DMS53 treated with DMSO at 0.1 percent for 48 hours (cell line): ENCODE measurements around the gene HOXC5.
A peak's percentile ranks its signal among the peaks of the same experiment; 100 is the strongest.

Experiments
- DNase-seq: peaks from one replicate; lab custom pipeline; 2025; ENCODE audit not compliant: unreplicated experiment; lab: John Stamatoyannopoulos, UW

HOXC5 gene

DNA sequence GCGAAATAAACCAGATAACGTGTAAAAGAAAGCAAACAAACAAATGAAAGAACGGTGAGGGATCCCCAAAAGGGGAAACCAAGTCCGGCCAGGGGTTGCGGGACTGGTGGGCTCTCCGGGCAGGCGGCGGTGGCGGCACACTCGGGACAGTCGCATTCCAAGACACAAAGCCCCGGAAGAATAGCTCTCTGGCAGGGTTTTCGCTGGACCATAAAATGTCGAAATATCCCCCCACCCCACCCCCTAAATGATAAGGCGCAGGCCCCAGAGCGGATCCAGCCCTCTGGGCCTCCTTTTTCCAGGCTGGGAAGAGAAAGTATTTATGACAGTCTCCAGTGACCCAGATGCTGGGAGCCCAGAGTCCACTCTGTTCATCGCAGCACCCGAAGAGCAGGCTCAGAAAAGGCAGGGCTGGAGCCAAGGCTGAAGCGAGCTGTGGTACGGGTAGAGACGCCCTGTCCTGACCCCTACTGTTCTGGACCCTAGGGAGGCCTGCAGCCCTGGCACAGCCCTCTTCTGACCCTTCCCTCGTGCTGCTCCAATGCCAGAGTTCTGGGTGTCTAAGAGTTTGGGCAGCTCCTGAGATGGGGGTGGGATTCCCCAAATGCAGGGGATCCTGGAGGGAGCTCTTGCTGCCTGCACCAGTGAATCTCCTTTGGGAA, 26.2 kb upstream of the HOXC5 start:
- no peak for DNase-seq

- DNase-seq: no peak
These were observed 25.2 kb upstream of the HOXC5 start for GRCh38 chr12:54007538-54008259.

DNA sequence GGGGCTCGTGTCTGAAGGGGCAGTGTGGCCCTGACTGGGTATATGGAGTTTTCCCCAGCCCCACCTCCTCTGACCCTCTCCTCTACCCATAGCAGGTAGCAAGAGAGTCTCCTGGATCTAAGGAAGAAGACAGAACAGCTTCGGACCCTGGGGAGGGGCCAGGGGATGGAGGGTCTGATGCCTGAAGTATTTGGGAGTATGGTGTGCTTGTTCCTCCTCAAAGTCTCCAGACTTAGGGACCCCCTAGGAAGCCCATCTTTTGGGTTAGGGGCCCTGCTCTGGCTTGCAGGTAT, 24.6 kb upstream of the HOXC5 start:
- no peak for DNase-seq

DNA sequence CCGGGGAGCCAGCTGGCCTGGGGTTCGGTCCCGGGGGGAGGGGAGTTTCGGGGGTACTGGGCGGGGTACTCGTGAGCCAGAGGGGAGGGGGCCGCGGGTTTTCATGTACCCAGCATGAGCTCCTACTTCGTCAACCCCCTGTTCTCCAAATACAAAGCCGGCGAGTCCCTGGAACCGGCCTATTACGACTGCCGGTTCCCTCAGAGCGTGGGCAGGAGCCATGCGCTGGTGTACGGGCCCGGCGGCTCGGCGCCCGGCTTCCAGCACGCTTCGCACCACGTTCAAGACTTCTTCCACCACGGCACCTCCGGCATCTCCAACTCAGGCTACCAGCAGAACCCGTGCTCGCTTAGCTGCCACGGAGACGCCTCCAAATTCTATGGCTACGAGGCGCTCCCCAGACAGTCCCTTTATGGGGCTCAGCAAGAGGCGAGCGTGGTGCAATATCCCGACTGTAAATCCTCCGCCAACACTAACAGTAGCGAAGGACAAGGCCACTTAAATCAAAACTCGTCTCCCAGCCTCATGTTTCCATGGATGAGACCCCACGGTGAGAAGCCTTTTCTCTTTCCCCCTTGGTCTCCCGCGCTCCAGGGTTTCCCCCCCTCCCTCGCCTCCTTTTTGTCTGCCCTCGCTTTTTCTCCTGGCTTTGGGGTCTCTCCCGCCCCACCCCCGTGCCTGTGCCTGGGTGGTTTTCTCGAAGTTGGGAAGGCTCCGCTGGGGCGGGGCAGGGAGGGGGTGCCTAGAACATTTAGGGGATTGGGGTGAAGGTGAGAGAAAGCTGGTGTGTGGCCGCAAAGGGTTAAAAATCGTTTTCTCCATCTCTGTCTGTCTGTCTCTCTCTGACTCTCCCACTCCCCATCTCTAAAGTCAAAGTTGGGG, 23.4 kb upstream of the HOXC5 start:
- no peak for DNase-seq

DNA sequence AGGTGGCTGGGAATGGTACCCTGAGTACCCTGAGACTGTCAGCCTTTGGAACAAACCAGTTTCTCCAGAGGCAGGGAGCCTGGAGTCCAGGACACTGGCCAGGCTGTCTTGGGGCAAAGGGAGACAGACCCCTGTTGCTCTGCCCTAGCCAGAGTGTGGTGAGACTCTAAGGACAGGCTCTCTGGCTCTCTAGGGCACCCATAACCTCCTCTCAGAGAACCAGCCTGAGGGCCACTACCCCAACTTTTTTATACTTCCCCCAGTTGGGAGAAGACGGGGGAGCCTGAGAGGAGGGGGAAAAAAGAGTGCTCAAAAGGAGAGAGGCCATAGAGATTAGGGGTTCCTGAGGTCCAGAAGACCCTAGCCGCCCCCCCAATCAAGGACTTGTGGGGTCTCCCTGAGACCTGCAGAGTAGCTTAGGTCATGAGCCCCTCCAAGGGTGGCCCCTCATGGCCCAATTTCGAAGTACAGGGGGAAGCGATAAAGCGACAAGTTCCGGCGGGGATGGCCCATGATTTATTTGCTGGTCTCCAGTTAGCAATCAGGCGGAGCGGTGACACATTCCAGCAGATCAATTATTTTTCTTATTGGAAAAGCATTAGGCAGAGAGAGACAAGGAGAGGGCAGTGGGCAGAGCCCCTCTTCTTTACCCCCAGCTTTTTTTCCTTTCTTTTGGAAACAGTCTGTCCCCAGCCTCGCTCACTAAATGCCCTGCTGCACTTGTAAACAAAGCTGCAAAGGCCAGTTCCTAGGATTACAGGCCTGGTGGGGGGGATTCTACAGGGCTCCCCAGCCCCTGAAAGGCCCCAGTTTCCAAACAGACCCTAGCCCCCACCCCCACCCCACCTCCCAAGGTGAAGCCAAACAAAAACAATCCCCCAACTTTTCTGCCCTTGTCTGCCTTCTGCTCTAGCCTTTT, 22.5 kb upstream of the HOXC5 start:
- no peak for DNase-seq

GRCh38 chr12:54010972-54011664, 21.7 kb upstream of the HOXC5 start:
- DNase-seq: no peak

- DNase-seq: no peak
These were observed 21.0 kb upstream of the HOXC5 start for GRCh38 chr12:54011665-54012532.

DNA sequence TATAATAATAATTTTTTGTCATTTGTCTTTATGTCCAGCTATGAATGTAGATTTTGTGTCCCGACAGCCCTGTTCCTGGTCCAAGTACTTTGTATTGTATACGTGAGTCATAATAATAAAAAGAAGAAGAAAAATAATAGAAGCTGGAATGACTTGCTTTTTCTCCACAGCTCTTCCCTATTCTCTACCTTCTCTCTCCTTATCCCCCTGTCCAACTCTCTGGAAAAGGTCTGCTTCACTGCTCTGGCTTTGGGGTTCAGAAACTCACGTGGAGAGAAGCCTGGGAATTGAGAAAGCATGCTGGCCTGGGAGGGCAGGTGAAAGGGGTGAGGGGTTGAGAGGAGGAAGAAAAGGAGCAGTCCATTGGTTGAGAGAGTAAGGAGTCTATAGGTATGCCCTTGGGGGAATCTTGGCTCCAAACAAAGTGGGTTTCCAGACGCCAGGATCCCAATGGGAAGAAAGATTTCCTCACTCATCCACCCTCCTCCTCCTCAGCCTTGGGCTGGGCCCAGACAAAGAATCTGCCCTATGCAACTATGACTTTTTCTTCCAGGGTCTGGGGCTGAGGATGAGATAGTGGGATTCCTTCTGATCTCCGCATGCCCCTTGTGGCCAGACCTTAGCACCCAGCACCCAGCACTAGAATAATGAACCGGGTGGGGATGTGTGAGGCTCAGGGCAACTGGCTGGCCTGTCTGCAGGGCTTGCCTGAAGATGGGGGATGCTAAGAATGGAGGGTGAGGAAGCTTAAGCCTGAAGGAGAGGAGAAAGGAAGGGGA, 20.0 kb upstream of the HOXC5 start:
- DNase-seq: no peak

DNA sequence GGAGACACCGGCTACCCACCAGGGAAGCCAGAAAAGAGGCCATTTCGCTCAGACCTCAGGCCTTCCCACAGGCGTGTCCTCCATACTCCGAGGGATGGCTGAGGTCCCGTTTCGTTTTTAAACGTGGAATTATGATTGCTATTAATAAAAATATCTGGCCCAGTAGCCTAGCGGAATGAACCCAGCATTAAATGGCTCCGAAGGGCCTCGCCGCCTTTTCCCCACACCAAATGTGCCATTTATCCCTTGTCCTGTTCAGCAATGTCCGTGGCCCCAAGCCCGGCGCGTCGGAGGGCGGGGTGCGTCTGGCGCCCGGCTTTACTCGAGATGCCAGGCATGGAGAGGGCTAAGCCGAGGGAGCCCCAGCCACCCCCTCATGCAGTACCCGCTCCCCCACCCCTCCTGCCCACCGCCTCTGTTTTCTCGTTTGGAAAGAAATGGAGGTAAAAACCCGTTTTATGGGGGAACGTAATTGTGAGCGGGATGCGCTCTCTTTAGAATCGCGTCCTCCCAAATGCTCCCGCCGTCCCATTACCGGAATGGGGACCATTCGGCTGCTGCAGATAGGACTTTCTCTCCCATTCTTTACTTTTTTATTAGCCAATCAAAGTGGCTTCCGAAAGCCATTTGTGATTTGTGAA, 18.4 kb upstream of the HOXC5 start:
- no peak for DNase-seq

DNA sequence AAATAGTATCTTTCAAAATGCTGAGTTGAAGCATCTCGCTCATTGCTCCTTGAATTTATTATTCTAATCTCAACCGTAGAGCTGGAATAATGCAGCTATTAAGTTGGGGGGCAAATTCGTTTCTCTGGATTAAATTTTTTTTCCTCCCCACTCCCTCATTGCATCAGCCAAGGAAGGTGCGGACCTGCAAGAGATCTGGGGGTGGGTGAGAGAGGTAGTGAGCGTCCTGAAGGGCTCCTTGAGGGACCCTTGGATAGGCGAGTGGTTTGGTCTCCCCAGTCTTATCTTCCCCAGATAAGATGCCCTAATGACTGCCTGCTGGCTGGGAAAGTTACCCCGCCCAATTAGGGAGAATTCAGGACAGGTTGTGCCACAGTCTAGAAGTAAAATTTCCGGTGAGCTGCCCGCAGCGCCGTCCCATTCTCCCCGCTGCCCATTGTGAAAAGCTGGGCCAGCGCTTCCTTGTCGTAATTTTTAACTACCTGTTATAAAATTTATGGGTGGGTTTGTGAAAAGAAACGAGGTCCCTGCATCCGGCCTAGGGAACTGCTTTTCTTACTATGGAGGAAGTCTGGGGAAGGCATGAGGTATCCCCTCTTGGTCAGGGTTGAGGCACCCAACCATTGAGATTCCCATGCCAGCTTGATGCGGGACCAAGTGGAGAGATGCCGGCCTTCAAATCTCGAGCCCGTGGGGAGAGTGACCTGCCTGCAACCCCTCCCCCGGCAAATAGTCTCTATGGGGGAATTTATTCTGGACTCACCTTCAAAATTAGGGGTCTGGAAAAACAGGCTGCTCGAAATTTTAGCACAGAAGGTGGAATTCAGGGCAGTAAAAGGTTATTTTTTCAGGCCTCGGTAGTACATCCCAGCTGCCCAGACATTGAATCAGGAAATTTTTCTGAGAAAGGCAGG, 17.6 kb upstream of the HOXC5 start:
- no peak for DNase-seq

DNA sequence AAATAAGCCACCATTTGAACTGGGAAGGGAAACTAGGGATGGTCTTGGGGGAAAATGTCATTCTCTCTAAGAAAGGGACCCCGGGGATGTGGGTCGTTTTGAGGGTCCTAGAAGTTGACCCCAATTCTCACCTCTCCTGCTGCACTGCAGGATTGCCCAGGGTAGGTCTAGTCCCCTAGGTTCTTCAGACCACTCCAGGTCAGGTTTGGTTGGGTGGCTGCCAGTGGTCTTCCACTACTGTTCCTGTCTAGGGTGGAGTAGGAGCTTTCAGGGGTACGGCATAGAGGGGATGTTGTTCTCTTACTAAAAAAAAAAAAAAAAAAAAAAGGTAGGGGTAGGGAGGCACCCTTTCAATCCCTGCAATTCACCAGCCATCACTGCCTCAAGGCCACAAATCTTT, 16.8 kb upstream of the HOXC5 start:
- no peak for DNase-seq

DNA sequence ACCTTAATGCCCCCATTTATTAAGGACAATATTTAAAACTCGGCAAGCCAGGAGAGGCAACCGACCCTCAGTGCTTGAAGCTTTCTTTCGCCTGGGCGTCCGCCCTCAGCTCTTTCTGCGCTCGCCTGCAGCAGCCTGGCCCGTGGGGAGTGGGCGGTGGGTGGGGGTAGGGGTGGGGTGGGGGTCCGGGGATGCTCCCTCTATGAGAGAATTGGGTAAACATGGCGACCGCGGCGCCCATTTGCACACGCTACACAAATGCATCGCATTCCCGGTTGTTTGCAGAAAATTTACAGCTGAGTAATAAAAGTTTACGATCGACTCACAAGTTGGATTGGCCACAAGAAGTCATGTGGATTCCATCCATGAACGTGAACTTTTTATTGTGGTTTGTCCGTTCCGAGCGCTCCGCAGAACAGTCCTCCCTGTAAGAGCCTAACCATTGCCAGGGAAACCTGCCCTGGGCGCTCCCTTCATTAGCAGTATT, 16.3 kb upstream of the HOXC5 start:
- no peak for DNase-seq

DNA sequence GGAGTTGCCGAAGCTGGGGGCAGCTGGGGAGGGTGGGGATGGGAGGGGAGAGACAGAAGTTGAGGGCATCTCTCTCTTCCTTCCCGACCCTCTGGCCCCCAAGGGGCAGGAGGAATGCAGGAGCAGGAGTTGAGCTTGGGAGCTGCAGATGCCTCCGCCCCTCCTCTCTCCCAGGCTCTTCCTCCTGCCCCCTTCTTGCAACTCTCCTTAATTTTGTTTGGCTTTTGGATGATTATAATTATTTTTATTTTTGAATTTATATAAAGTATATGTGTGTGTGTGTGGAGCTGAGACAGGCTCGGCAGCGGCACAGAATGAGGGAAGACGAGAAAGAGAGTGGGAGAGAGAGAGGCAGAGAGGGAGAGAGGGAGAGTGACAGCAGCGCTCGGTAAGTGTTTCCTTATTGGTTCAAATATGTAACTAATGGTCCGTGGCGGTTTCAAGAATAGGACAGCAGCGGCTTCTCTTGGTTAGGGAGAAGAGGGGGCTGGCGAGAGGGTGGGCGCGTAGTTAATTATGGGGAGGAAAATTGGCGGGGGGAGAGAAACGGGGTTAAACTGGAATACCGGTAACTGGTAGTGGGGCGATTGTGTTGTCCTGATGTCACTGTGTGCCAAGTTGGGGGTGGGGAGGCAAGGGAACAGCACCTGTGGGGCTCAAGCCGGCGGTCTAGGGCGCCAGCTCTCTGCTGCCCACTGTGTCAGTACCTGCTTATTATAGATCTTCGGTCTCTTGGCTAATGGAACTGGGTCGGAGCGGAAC, 15.6 kb upstream of the HOXC5 start:
- peak; percentile 67 for DNase-seq

DNA sequence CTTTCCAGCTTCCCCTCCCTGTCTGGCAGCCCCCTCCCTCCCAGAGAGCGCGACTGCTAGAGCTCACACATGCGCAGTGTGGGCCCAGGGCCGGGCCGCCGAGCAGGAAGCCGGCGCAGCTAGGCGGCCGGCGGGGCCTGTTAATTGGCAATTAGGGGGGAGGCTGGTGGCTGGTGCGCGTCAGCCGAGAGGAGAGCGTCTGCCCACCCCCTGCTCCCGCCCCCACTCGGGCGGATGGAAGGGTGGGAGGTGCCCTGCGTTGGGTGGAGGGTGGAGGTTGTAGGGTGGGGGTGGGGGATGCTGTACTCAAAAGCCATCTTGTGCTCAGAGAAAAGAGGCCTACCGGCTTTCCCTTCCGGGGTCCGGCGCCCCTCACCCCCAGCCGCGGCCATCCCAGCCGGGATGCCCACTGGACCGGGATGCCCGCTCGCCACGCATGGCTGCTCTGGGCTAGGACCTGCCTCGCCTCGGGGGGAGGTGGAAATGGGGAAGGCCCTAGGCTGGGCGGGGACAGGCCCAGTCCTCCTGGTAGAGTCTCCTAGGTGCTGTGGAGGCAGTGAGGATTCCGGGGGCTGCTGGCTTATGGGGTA, 14.9 kb upstream of the HOXC5 start:
- peak; percentile 67 for DNase-seq

DNA sequence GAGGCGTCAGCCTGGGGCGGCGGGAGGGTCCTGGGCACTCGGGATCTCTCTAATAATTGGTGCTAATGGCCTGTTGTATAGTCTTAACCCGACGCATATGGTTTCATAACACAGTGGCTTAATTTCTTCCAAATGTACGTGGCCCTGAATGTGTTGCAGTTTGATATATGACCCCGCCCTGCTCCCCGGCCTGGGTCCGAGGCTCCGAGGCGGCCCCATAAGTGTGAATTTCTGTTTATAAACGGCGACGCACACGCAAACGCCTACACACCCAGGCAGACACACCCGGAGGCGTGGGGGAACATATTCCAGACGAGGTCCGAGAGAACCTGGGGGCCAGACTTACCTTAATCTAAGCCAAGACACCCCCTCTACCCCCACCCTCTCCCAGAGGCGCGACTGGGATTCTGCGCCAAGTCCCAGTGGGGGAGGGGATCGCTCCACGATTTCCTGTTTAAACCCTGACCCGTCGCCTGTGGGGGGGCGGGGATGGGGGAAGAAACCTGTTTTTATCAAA, 14.3 kb upstream of the HOXC5 start:
- DNase-seq: no peak
